Liver (tissue), 9 donors: Measurements from ENCODE around the gene RTEL1. TPM values are rescaled to one million over a fixed set of nuclear protein-coding genes. Genes with fewer than 3 reads are reported as not detected.

Experiments
- DNase-seq: peaks from one replicate; pipeline ENCODE4 v3.0.0-alpha.2; 2017; ENCODE audit warnings: low spot score
- H3K27ac ChIP-seq, 2 donors: one replicate each; pipeline ENCODE4 v1.7.0; 2013; ENCODE audit warnings: inconsistent platforms in 2 of 2, low read length in 2 of 2, control low read depth in 1 of 2, low read depth in 1 of 2, mild to moderate bottlenecking in 1 of 2
- H3K27me3 ChIP-seq, 4 donors: one replicate each; pipeline versions ENCODE4 v1.6.1 to v1.7.0; 2013; ENCODE audit warnings: low read length in 3 of 4, inconsistent platforms in 1 of 4, mild to moderate bottlenecking in 1 of 4, moderate library complexity in 1 of 4; ENCODE audit not compliant: control insufficient read depth in 4 of 4, insufficient read depth in 4 of 4
- H3K36me3 ChIP-seq, 4 donors: one replicate each; pipeline versions ENCODE4 v1.6.1 to v1.7.0; 2013; ENCODE audit warnings: low read length in 3 of 4, mild to moderate bottlenecking in 3 of 4, low read depth in 1 of 4, moderate library complexity in 1 of 4; ENCODE audit not compliant: control insufficient read depth in 4 of 4, insufficient read depth in 3 of 4
- H3K4me1 ChIP-seq, 4 donors: one replicate each; pipeline versions ENCODE4 v1.6.1 to v1.7.0; 2013; ENCODE audit warnings: low read length in 3 of 4, mild to moderate bottlenecking in 3 of 4, moderate library complexity in 1 of 4; ENCODE audit not compliant: control insufficient read depth in 4 of 4, insufficient read depth in 4 of 4
- H3K4me3 ChIP-seq, 3 donors: one replicate each; pipeline versions ENCODE4 v1.6.1 to v1.7.0; 2013; ENCODE audit warnings: low read length in 3 of 3, control low read depth in 1 of 3, low read depth in 1 of 3, mild to moderate bottlenecking in 1 of 3
- H3K9ac ChIP-seq, 2 donors: one replicate each; pipeline ENCODE4 v1.7.0; 2013; ENCODE audit warnings: low read length in 2 of 2, mild to moderate bottlenecking in 2 of 2, moderate library complexity in 2 of 2, control low read depth in 1 of 2, low read depth in 1 of 2
- H3K9me3 ChIP-seq, 4 donors: one replicate each; pipeline versions ENCODE4 v1.6.1 to v1.7.0; 2013; ENCODE audit warnings: low read length in 3 of 4; ENCODE audit not compliant: control insufficient read depth in 4 of 4
- EGR1 ChIP-seq, 2 donors: IDR thresholded peaks; 2 replicates each; pipeline ENCODE4 v1.6.1; 2016 to 2018; ENCODE audit warnings: antibody characterized with exemption in 2 of 2, low read depth in 2 of 2
- FOXA1 ChIP-seq: IDR thresholded peaks from 2 replicates; pipeline ENCODE4 v1.6.1; 2016; ENCODE audit warnings: antibody characterized with exemption
- FOXA2 ChIP-seq: IDR thresholded peaks from 2 replicates; pipeline ENCODE4 v1.6.1; 2016; ENCODE audit warnings: antibody characterized with exemption
- GABPA ChIP-seq, 2 donors: IDR thresholded peaks in 1 of 2; conservative IDR thresholded peaks in 1 of 2; 2 replicates each; pipeline ENCODE4 v1.6.1; 2016; ENCODE audit warnings: antibody characterized with exemption in 2 of 2, mild to moderate bottlenecking in 1 of 2, moderate library complexity in 1 of 2
- HNF4G ChIP-seq: IDR thresholded peaks from 2 replicates; pipeline ENCODE4 v1.6.1; 2016; ENCODE audit warnings: antibody characterized with exemption
- JUND ChIP-seq, 2 donors: IDR thresholded peaks; 2 replicates each; pipeline ENCODE4 v1.6.1; 2016; ENCODE audit warnings: antibody characterized with exemption in 2 of 2
- NR2F2 ChIP-seq: IDR thresholded peaks from 2 replicates; pipeline ENCODE4 v1.6.1; 2016; ENCODE audit warnings: antibody characterized with exemption
- RAD21 ChIP-seq, 2 donors: IDR thresholded peaks; 2 replicates each; pipeline ENCODE4 v1.6.1; 2016; ENCODE audit warnings: antibody characterized with exemption in 2 of 2, mild to moderate bottlenecking in 2 of 2
- RXRA ChIP-seq, 2 donors: IDR thresholded peaks; 2 replicates each; pipeline ENCODE4 v1.6.1; 2017 to 2018; ENCODE audit warnings: antibody characterized with exemption in 2 of 2, mild to moderate bottlenecking in 1 of 2
- SP1 ChIP-seq: IDR thresholded peaks from 2 replicates; pipeline ENCODE4 v1.6.1; 2018; ENCODE audit warnings: antibody characterized with exemption, mild to moderate bottlenecking
- YY1 ChIP-seq: IDR thresholded peaks from 2 replicates; pipeline ENCODE4 v1.6.1; 2016; ENCODE audit warnings: antibody characterized with exemption, mild to moderate bottlenecking
- whole genome bisulfite sequencing: extraction: QIAGEN DNeasy Blood & Tissue Kit; methylation state at CpG from one replicate; pipeline ENCODE4 v1.1.7; 2013; 5-methylcytosine and 5-hydroxymethylcytosine counted together
- polyA plus RNA-seq, 2 donors: library from polyadenylated mRNA; stranded (reverse) in 1 of 2; unstranded in 1 of 2; fragments of 200-250 nt in 1 of 2; fragments of >200 nt in 1 of 2; fragmentation: Nextera tagmentation in 1 of 2; extraction: Ambion mirVana in 1 of 2; gene quantifications; one replicate each; pipeline versions ENCODE4 v1.2.1 to v1.2.3, GENCODE V29; 2013 to 2015
- total RNA-seq, 2 donors: library from RNA; depleted of rRNA; stranded (reverse); fragments of >200 nt; gene quantifications; one replicate each; pipeline ENCODE4 v1.2.3, GENCODE V29; 2014
- TF ChIP-seq, protein P1 (sequence below): fragments of 150-350 bp; IDR thresholded peaks from 2 replicates; pipeline ENCODE4 v1.5.1; 2017; ENCODE audit warnings: improper control_type of control experiment, low read depth, low read length; ENCODE audit not compliant: missing input control
- TF ChIP-seq, protein P2 (sequence below): IDR thresholded peaks from 2 replicates; pipeline ENCODE4 v1.6.1; 2016; ENCODE audit warnings: antibody characterized with exemption
- TF ChIP-seq, protein P3 (sequence below): IDR thresholded peaks from 2 replicates; pipeline ENCODE4 v1.6.1; 2016; ENCODE audit warnings: antibody characterized with exemption
- TF ChIP-seq, protein P4 (sequence below): IDR thresholded peaks from 2 replicates; pipeline ENCODE4 v1.6.1; 2016; ENCODE audit warnings: antibody characterized with exemption
- TF ChIP-seq, protein P5 (sequence below): IDR thresholded peaks from 2 replicates; pipeline ENCODE4 v1.6.1; 2016; ENCODE audit warnings: antibody characterized with exemption, mild to moderate bottlenecking
- donor health status: healthy.
- donor health status: healthy.
- donor health status: healthy.
- donor health status: healthy.
- donor health status: healthy.

The RTEL1 gene
- total and polyA plus RNA-seq, 4 donors, result 3.7 to 16.9 (median 7.4) TPM

DNA sequence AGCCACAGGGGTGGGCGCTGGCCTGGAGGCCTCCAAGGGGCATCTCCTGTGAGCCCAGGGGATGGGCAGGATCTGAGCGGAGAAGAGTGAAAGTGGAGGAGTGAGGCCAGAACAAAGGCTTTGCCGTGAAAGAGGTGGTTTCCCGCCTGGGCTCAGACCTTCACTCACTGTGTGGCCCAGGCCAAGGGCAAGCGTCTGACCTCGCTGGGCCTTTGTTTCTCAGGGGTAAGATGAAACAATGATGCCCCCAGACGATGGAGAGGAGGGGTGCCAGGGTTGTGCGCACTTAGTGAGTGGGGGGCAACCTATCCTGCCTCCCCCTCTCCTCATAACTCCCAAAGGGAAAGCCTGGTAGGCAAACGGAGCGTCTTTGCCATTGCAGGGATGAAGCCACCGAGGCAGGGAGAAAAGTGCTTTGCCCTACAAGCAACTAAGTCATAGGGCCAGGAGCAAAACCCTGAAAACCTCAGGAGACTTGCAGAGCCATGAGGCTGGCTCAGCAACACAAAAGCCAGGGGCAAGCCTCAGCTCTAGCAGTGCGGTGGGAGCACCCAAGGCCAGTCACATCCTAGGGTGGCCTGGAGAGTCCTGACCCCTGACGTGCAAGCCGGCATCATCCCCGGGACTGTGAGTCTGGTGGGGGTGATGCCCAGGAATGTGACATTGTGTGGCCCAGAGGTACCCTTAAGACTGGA is 4.0 kb upstream of the RTEL1 start:
- no peaks in the 10 kb centered on the region for H3K36me3 ChIP-seq
- no peak overlapping the region for H3K9ac ChIP-seq
- no peaks in the 10 kb centered on the region for H3K9me3 ChIP-seq
- no peak for DNase-seq
- H3K4me3 ChIP-seq, result no peak overlapping the region
- TF ChIP-seq SP1, result no peak
- TF ChIP-seq EGR1 (IDR thresholded peaks at IDR 0.05; ENCODE audit: low read depth in 2 of 2), result no peak
- TF ChIP-seq, protein P1, sequence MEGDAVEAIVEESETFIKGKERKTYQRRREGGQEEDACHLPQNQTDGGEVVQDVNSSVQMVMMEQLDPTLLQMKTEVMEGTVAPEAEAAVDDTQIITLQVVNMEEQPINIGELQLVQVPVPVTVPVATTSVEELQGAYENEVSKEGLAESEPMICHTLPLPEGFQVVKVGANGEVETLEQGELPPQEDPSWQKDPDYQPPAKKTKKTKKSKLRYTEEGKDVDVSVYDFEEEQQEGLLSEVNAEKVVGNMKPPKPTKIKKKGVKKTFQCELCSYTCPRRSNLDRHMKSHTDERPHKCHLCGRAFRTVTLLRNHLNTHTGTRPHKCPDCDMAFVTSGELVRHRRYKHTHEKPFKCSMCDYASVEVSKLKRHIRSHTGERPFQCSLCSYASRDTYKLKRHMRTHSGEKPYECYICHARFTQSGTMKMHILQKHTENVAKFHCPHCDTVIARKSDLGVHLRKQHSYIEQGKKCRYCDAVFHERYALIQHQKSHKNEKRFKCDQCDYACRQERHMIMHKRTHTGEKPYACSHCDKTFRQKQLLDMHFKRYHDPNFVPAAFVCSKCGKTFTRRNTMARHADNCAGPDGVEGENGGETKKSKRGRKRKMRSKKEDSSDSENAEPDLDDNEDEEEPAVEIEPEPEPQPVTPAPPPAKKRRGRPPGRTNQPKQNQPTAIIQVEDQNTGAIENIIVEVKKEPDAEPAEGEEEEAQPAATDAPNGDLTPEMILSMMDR, result no peak
- TF ChIP-seq, protein P2, sequence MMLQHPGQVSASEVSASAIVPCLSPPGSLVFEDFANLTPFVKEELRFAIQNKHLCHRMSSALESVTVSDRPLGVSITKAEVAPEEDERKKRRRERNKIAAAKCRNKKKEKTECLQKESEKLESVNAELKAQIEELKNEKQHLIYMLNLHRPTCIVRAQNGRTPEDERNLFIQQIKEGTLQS, result no peak
- no peak for TF ChIP-seq RXRA (IDR thresholded peaks at IDR 0.05)
- no peak for TF ChIP-seq HNF4G
- no peak for TF ChIP-seq RAD21 (IDR thresholded peaks at IDR 0.05)
- no peak for TF ChIP-seq YY1
- TF ChIP-seq FOXA2, result no peak
- TF ChIP-seq, protein P3, sequence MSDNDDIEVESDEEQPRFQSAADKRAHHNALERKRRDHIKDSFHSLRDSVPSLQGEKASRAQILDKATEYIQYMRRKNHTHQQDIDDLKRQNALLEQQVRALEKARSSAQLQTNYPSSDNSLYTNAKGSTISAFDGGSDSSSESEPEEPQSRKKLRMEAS, result no peak
- TF ChIP-seq, protein P4, sequence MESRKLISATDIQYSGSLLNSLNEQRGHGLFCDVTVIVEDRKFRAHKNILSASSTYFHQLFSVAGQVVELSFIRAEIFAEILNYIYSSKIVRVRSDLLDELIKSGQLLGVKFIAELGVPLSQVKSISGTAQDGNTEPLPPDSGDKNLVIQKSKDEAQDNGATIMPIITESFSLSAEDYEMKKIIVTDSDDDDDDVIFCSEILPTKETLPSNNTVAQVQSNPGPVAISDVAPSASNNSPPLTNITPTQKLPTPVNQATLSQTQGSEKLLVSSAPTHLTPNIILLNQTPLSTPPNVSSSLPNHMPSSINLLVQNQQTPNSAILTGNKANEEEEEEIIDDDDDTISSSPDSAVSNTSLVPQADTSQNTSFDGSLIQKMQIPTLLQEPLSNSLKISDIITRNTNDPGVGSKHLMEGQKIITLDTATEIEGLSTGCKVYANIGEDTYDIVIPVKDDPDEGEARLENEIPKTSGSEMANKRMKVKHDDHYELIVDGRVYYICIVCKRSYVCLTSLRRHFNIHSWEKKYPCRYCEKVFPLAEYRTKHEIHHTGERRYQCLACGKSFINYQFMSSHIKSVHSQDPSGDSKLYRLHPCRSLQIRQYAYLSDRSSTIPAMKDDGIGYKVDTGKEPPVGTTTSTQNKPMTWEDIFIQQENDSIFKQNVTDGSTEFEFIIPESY, result no peak
- no peak for TF ChIP-seq FOXA1
- TF ChIP-seq, protein P5, sequence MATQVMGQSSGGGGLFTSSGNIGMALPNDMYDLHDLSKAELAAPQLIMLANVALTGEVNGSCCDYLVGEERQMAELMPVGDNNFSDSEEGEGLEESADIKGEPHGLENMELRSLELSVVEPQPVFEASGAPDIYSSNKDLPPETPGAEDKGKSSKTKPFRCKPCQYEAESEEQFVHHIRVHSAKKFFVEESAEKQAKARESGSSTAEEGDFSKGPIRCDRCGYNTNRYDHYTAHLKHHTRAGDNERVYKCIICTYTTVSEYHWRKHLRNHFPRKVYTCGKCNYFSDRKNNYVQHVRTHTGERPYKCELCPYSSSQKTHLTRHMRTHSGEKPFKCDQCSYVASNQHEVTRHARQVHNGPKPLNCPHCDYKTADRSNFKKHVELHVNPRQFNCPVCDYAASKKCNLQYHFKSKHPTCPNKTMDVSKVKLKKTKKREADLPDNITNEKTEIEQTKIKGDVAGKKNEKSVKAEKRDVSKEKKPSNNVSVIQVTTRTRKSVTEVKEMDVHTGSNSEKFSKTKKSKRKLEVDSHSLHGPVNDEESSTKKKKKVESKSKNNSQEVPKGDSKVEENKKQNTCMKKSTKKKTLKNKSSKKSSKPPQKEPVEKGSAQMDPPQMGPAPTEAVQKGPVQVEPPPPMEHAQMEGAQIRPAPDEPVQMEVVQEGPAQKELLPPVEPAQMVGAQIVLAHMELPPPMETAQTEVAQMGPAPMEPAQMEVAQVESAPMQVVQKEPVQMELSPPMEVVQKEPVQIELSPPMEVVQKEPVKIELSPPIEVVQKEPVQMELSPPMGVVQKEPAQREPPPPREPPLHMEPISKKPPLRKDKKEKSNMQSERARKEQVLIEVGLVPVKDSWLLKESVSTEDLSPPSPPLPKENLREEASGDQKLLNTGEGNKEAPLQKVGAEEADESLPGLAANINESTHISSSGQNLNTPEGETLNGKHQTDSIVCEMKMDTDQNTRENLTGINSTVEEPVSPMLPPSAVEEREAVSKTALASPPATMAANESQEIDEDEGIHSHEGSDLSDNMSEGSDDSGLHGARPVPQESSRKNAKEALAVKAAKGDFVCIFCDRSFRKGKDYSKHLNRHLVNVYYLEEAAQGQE, result no peak
- TF ChIP-seq NR2F2, result no peak
- no peak for TF ChIP-seq JUND (IDR thresholded peaks at IDR 0.05)
- H3K4me1 ChIP-seq, result peaks cover 9 to 31% (median 15%) of the 10 kb centered on the region in 4 donors
- 55% methylated on average over 15 of the region's 15 CpGs for WGBS
- H3K27ac ChIP-seq, result no peak overlapping the region
- peaks cover 0 to 4% (median 0%) of the 10 kb centered on the region in 4 donors for H3K27me3 ChIP-seq

DNA sequence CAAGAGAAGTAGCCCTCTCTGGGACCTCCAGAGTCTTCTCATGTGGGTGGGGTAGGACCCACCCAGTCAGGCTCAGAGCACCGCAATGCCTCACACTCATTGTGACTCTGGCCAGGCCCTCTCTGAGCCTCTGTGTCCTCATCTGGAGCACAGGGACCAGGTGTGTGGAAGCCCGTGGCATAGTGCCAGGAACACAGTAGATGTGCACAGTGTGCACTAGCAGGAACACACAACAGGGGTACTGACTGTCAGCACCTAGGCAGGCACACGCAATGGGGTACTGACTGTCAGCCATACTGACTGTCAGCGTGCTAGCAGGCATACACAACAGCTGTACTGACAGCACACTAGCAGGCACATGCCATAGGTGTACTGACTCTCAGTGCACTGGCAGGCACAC is 2.9 kb upstream of the RTEL1 start:
- TF ChIP-seq, protein P4, result no peak
- TF ChIP-seq NR2F2 (no peak), FOXA2 (no peak), YY1 (no peak), SP1 (no peak), GABPA (IDR thresholded peaks at IDR 0.05 in 1 of 2, conservative IDR thresholded peaks at IDR 0.05 in 1 of 2) (no peak), JUND (IDR thresholded peaks at IDR 0.05) (no peak), FOXA1 (no peak)
- Histone ChIP-seq H3K27me3 (peaks cover 0 to 4% (median 0%) of the 10 kb centered on the region in 4 donors), H3K9ac (no peak overlapping the region), H3K9me3 (no peaks in the 10 kb centered on the region), H3K4me3 (no peak overlapping the region), H3K4me1 (peaks cover 14 to 36% (median 18%) of the 10 kb centered on the region in 4 donors), H3K27ac (no peak overlapping the region), H3K36me3 (no peaks in the 10 kb centered on the region)
- no peak for DNase-seq
- 77% methylated on average over 4 of the region's 4 CpGs for WGBS
